ENCODE data around the gene WNT2.

The WNT2 gene

DNA sequence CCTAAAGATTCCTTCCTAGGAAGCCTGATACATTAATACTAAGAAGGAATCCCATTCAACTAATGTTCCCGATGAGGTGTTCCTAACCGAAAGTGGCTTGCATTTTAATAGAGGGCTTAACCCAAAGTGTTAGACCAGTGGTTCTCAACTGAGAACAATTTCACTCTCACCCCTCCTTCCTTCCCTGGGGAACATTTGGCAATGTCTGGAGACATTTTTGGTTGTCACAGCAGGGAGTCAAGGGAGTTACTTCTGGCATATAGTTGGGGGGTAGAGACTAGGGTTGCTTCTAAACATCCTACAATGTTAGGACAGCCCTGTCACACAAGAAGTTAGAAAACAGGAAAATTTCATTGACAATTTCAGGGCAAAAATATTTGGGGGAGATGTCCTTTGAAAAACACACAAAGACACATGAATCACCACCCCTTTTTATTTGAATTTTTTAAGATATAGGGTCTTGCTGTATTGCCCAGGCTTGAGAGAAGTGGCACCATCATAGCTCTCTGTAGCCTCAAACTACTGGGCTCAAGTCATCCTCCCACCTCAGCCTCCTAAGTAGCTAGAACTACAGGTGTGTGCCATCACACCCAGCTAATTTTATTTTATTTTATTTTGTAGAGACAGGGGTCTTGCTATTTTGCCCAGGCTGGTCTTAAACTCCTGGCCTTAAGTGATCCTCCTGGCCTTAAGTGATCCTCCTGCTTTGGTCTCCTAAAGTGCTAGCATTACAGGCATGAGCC lies 50.7 kb downstream of the WNT2 start:
- TF ChIP-seq, protein P1, sequence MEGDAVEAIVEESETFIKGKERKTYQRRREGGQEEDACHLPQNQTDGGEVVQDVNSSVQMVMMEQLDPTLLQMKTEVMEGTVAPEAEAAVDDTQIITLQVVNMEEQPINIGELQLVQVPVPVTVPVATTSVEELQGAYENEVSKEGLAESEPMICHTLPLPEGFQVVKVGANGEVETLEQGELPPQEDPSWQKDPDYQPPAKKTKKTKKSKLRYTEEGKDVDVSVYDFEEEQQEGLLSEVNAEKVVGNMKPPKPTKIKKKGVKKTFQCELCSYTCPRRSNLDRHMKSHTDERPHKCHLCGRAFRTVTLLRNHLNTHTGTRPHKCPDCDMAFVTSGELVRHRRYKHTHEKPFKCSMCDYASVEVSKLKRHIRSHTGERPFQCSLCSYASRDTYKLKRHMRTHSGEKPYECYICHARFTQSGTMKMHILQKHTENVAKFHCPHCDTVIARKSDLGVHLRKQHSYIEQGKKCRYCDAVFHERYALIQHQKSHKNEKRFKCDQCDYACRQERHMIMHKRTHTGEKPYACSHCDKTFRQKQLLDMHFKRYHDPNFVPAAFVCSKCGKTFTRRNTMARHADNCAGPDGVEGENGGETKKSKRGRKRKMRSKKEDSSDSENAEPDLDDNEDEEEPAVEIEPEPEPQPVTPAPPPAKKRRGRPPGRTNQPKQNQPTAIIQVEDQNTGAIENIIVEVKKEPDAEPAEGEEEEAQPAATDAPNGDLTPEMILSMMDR (IDR thresholded peaks at IDR 0.05): no peak

- TF ChIP-seq, protein P1 (IDR thresholded peaks at IDR 0.05): no peak
Observed at GRCh38 chr7:117271566-117271965, 51.3 kb downstream of the WNT2 start.

DNA sequence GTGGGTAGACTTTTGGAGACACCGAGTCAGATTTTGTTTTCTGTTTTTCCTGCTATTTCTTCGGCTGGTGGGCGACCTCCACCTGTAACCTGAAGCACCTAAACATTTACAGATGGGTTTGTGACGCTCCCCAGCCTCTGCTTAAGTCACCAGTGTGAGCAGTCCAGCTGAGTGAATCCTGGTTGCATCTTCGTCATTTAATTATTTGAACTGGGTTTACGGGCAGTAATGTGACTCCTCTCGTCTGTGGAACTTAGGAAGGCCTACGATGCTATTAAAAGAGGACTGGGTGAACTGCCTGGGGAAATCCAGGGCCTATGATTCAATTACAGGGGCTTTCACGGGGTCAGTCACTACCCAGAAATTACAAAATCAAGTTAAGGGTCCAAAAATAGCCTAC lies 52.5 kb downstream of the WNT2 start:
- TF ChIP-seq, protein P1 (IDR thresholded peaks at IDR 0.05): no peak

GRCh38 chr7:117269886-117270285 lies 53.0 kb downstream of the WNT2 start:
- TF ChIP-seq, protein P1 (IDR thresholded peaks at IDR 0.05): no peak

GRCh38 chr7:117269417-117269816 lies 53.4 kb downstream of the WNT2 start:
- TF ChIP-seq, protein P1 (IDR thresholded peaks at IDR 0.05): no peak

GRCh38 chr7:117264716-117265115 lies 58.1 kb downstream of the WNT2 start:
- TF ChIP-seq, protein P1 (IDR thresholded peaks at IDR 0.05): no peak

GRCh38 chr7:117262546-117262945 lies 60.3 kb downstream of the WNT2 start:
- TF ChIP-seq, protein P1 (IDR thresholded peaks at IDR 0.05): no peak

GRCh38 chr7:117259615-117260014 lies 63.2 kb downstream of the WNT2 start:
- TF ChIP-seq, protein P1 (IDR thresholded peaks at IDR 0.05): no peak
